ENCODE measurements around the gene PCSK6.

Gene PCSK6

GRCh38 chr15:101476756-101477155 is 12.8 kb downstream of the PCSK6 start:
- TF ChIP-seq TOX (CRISPR knock-in tag; IDR thresholded peaks at IDR 0.05; ENCODE audit: borderline replicate concordance) = no peak
- no peak for TF ChIP-seq GLIS3 (CRISPR knock-in tag; IDR thresholded peaks at IDR 0.05)
- no peak for TF ChIP-seq BACH2 (CRISPR knock-in tag; IDR thresholded peaks at IDR 0.05; ENCODE audit: borderline replicate concordance)
- TF ChIP-seq CSDC2 (CRISPR knock-in tag; IDR thresholded peaks at IDR 0.05) = no peak
- no peak for TF ChIP-seq ISL1 (CRISPR knock-in tag; IDR thresholded peaks at IDR 0.05)
- TF ChIP-seq CREB5 (CRISPR knock-in tag; IDR thresholded peaks at IDR 0.05; ENCODE audit: low read depth) = no peak
- TF ChIP-seq OSR1 (CRISPR knock-in tag; IDR thresholded peaks at IDR 0.05) = no peak
- TF ChIP-seq, protein P1, sequence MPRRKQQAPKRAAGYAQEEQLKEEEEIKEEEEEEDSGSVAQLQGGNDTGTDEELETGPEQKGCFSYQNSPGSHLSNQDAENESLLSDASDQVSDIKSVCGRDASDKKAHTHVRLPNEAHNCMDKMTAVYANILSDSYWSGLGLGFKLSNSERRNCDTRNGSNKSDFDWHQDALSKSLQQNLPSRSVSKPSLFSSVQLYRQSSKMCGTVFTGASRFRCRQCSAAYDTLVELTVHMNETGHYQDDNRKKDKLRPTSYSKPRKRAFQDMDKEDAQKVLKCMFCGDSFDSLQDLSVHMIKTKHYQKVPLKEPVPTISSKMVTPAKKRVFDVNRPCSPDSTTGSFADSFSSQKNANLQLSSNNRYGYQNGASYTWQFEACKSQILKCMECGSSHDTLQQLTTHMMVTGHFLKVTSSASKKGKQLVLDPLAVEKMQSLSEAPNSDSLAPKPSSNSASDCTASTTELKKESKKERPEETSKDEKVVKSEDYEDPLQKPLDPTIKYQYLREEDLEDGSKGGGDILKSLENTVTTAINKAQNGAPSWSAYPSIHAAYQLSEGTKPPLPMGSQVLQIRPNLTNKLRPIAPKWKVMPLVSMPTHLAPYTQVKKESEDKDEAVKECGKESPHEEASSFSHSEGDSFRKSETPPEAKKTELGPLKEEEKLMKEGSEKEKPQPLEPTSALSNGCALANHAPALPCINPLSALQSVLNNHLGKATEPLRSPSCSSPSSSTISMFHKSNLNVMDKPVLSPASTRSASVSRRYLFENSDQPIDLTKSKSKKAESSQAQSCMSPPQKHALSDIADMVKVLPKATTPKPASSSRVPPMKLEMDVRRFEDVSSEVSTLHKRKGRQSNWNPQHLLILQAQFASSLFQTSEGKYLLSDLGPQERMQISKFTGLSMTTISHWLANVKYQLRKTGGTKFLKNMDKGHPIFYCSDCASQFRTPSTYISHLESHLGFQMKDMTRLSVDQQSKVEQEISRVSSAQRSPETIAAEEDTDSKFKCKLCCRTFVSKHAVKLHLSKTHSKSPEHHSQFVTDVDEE (CRISPR knock-in tag; IDR thresholded peaks at IDR 0.05) = no peak
- TF ChIP-seq ARNTL (CRISPR knock-in tag; IDR thresholded peaks at IDR 0.05; ENCODE audit: borderline replicate concordance, low read depth) = no peak
- TF ChIP-seq ZC3H10 (CRISPR knock-in tag; IDR thresholded peaks at IDR 0.05) = no peak
- TF ChIP-seq ZNF565 (CRISPR knock-in tag; conservative IDR thresholded peaks at IDR 0.05; ENCODE audit: low read depth) = no peak
- TF ChIP-seq RARB (CRISPR knock-in tag; IDR thresholded peaks at IDR 0.05) = no peak
- TF ChIP-seq, protein P2, sequence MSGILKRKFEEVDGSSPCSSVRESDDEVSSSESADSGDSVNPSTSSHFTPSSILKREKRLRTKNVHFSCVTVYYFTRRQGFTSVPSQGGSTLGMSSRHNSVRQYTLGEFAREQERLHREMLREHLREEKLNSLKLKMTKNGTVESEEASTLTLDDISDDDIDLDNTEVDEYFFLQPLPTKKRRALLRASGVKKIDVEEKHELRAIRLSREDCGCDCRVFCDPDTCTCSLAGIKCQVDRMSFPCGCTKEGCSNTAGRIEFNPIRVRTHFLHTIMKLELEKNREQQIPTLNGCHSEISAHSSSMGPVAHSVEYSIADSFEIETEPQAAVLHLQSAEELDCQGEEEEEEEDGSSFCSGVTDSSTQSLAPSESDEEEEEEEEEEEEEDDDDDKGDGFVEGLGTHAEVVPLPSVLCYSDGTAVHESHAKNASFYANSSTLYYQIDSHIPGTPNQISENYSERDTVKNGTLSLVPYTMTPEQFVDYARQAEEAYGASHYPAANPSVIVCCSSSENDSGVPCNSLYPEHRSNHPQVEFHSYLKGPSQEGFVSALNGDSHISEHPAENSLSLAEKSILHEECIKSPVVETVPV (CRISPR knock-in tag; IDR thresholded peaks at IDR 0.05) = no peak
- TF ChIP-seq ESRRG (CRISPR knock-in tag; IDR thresholded peaks at IDR 0.05) = no peak
- ATAC-seq = no peak

DNA sequence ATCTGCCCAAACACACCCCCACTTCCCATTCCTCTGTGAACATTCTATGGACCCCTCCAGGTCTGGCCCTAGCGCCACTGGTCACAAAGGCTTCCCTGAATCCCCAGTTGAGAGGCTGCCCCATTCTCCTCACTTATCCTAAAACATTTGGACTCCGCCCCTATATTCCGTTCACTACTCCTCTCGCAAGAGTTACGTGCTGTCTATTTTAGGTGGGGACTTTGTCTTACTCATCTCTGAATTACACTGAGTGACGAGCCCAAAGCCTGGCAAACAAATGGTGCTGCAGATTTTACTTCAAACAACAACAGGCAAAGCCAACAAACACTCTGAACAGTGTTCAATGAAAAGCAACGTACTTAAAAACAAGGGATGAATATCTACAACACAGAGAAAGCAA is 14.5 kb downstream of the PCSK6 start:
- ATAC-seq = no peak
- TF ChIP-seq ZNF70 (CRISPR knock-in tag; IDR thresholded peaks at IDR 0.05) (no peak), PPARA (CRISPR knock-in tag; IDR thresholded peaks at IDR 0.05; ENCODE audit: borderline replicate concordance) (no peak), CREB5 (CRISPR knock-in tag; IDR thresholded peaks at IDR 0.05; ENCODE audit: low read depth) (no peak), SNAI2 (CRISPR knock-in tag; IDR thresholded peaks at IDR 0.05) (no peak), RARB (CRISPR knock-in tag; IDR thresholded peaks at IDR 0.05) (no peak), BACH2 (CRISPR knock-in tag; IDR thresholded peaks at IDR 0.05; ENCODE audit: borderline replicate concordance) (no peak), CSDC2 (CRISPR knock-in tag; IDR thresholded peaks at IDR 0.05) (no peak), ESRRG (CRISPR knock-in tag; IDR thresholded peaks at IDR 0.05) (no peak)

- TF ChIP-seq RARB (CRISPR knock-in tag; IDR thresholded peaks at IDR 0.05) (no peak), ZFP3 (CRISPR knock-in tag; IDR thresholded peaks at IDR 0.05) (no peak), ZFP30 (CRISPR knock-in tag; IDR thresholded peaks at IDR 0.05) (no peak), ZC3H10 (CRISPR knock-in tag; IDR thresholded peaks at IDR 0.05) (no peak), BACH2 (CRISPR knock-in tag; IDR thresholded peaks at IDR 0.05; ENCODE audit: borderline replicate concordance) (no peak), OSR1 (CRISPR knock-in tag; IDR thresholded peaks at IDR 0.05) (no peak), SNAI2 (CRISPR knock-in tag; IDR thresholded peaks at IDR 0.05) (no peak), ISL1 (CRISPR knock-in tag; IDR thresholded peaks at IDR 0.05) (no peak)
- TF ChIP-seq, protein P1 (CRISPR knock-in tag; IDR thresholded peaks at IDR 0.05) = no peak
- ATAC-seq = no peak
These were observed 15.3 kb downstream of the PCSK6 start for GRCh38 chr15:101474233-101474632.

Data from SK-N-SH treated with all-trans-retinoic acid at 6 μM for 48 hours (cell line).